ENCODE measurements around the gene ARHGEF17. TPM values are rescaled to one million over a fixed set of nuclear protein-coding genes. Genes with fewer than 3 reads are reported as not detected.

Gene ARHGEF17
- total and polyA plus RNA-seq, 2 donors (not counting 1 experiment from before 2014, with no cell fraction given): 42.8 to 43.1 TPM

GRCh38 chr11:73405146-73405510, 97.1 kb downstream of the ARHGEF17 start:
- H3K4me1 ChIP-seq (ENCODE audit: control insufficient read depth, extremely low read depth, insufficient read depth, low read length): no peaks in the 10 kb centered on the region
- H3K4me3 ChIP-seq (replicated peaks in 1 of 4; ENCODE audit: control extremely low read depth in 1 of 4, insufficient read depth in 1 of 4, low read depth in 3 of 4, low read length in 4 of 4): no peak overlapping the region
- no peak overlapping the region for H2AFZ ChIP-seq (ENCODE audit: low read length)
- H3K4me2 ChIP-seq (ENCODE audit: extremely low read depth, insufficient read depth, low read length): no peak overlapping the region
- H3K9me3 ChIP-seq (ENCODE audit: control insufficient read depth, insufficient read depth, low read depth, low read length): no peaks in the 10 kb centered on the region
- peaks cover 8% of the 10 kb centered on the region for H3K36me3 ChIP-seq (ENCODE audit: control insufficient read depth, insufficient read depth, low read length)
- TF ChIP-seq EZH2 (IDR thresholded peaks at IDR 0.05; ENCODE audit: low read length, missing control alignments) (no peak), CTCF (conservative IDR thresholded peaks at IDR 0.05 in 1 of 2, IDR thresholded peaks at IDR 0.05 in 1 of 2; ENCODE audit: low read depth in 1 of 2, low read length in 2 of 2) (no peak)
- H4K20me1 ChIP-seq (ENCODE audit: control insufficient read depth, extremely low read depth, insufficient read depth, low read length): no peaks in the 10 kb centered on the region
- no peak overlapping the region for H3K27ac ChIP-seq (ENCODE audit: insufficient read depth, low read length)
- no peaks in the 10 kb centered on the region for H3K27me3 ChIP-seq (ENCODE audit: control insufficient read depth, insufficient read depth, low read length)
- DNase-seq (ENCODE audit: low read depth in 2 of 2): no peak
- H3K79me2 ChIP-seq (ENCODE audit: control insufficient read depth, insufficient read depth, low read length): no peaks in the 10 kb centered on the region
- H3K9ac ChIP-seq (ENCODE audit: insufficient read depth, low read length): no peak overlapping the region

DNA sequence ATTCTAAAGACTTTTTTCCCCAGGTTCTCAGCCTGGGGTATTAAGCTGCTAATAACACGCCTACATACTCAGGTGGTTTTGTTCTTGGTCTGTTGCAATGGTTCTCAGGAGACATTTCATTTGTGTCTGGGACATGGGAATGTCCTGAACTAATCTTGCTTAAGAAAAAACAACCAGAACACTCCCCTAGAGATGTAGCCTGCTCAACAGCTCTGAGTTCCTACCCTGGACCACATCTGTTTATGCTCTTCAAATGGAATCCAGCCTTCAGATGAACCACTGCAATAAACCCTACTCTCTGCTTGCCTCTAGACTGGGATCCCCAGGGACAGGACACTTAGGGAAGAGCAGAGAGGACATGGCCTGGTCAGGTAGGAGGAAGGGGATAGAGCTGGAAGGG, 98.1 kb downstream of the ARHGEF17 start:
- TF ChIP-seq CTCF (conservative IDR thresholded peaks at IDR 0.05 in 1 of 2, IDR thresholded peaks at IDR 0.05 in 1 of 2; ENCODE audit: low read depth in 1 of 2, low read length in 2 of 2): no peak
- TF ChIP-seq EZH2 (IDR thresholded peaks at IDR 0.05; ENCODE audit: low read length, missing control alignments): no peak
- Histone ChIP-seq H2AFZ (ENCODE audit: low read length) (no peak overlapping the region), H3K9me3 (ENCODE audit: control insufficient read depth, insufficient read depth, low read depth, low read length) (no peaks in the 10 kb centered on the region), H3K4me2 (ENCODE audit: extremely low read depth, insufficient read depth, low read length) (no peak overlapping the region), H3K4me3 (replicated peaks in 1 of 4; ENCODE audit: control extremely low read depth in 1 of 4, insufficient read depth in 1 of 4, low read depth in 3 of 4, low read length in 4 of 4) (no peak overlapping the region), H3K27me3 (ENCODE audit: control insufficient read depth, insufficient read depth, low read length) (no peaks in the 10 kb centered on the region), H3K79me2 (ENCODE audit: control insufficient read depth, insufficient read depth, low read length) (no peaks in the 10 kb centered on the region), H4K20me1 (ENCODE audit: control insufficient read depth, extremely low read depth, insufficient read depth, low read length) (no peaks in the 10 kb centered on the region), H3K36me3 (ENCODE audit: control insufficient read depth, insufficient read depth, low read length) (peaks cover 8% of the 10 kb centered on the region), H3K9ac (ENCODE audit: insufficient read depth, low read length) (no peak overlapping the region), H3K27ac (ENCODE audit: insufficient read depth, low read length) (no peak overlapping the region), H3K4me1 (ENCODE audit: control insufficient read depth, extremely low read depth, insufficient read depth, low read length) (peaks cover 2% of the 10 kb centered on the region)
- DNase-seq (ENCODE audit: low read depth in 2 of 2): no peak

GRCh38 chr11:73406619-73407018, 98.5 kb downstream of the ARHGEF17 start:
- no peak overlapping the region for H3K27ac ChIP-seq (ENCODE audit: insufficient read depth, low read length)
- no peak overlapping the region for H3K9ac ChIP-seq (ENCODE audit: insufficient read depth, low read length)
- TF ChIP-seq CTCF (conservative IDR thresholded peaks at IDR 0.05 in 1 of 2, IDR thresholded peaks at IDR 0.05 in 1 of 2; ENCODE audit: low read depth in 1 of 2, low read length in 2 of 2) (no peak), EZH2 (IDR thresholded peaks at IDR 0.05; ENCODE audit: low read length, missing control alignments) (no peak)
- H4K20me1 ChIP-seq (ENCODE audit: control insufficient read depth, extremely low read depth, insufficient read depth, low read length): no peaks in the 10 kb centered on the region
- H2AFZ ChIP-seq (ENCODE audit: low read length): no peak overlapping the region
- H3K27me3 ChIP-seq (ENCODE audit: control insufficient read depth, insufficient read depth, low read length): no peaks in the 10 kb centered on the region
- no peaks in the 10 kb centered on the region for H3K9me3 ChIP-seq (ENCODE audit: control insufficient read depth, insufficient read depth, low read depth, low read length)
- H3K4me2 ChIP-seq (ENCODE audit: extremely low read depth, insufficient read depth, low read length): no peak overlapping the region
- no peaks in the 10 kb centered on the region for H3K79me2 ChIP-seq (ENCODE audit: control insufficient read depth, insufficient read depth, low read length)
- no peak overlapping the region for H3K4me3 ChIP-seq (replicated peaks in 1 of 4; ENCODE audit: control extremely low read depth in 1 of 4, insufficient read depth in 1 of 4, low read depth in 3 of 4, low read length in 4 of 4)
- H3K4me1 ChIP-seq (ENCODE audit: control insufficient read depth, extremely low read depth, insufficient read depth, low read length): peaks cover 2% of the 10 kb centered on the region
- peaks cover 6% of the 10 kb centered on the region for H3K36me3 ChIP-seq (ENCODE audit: control insufficient read depth, insufficient read depth, low read length)
- DNase-seq (ENCODE audit: low read depth in 2 of 2): no peak
